Ramos (cell line): Measurements from ENCODE around the gene HOXD11.

Experiments used
- in situ Hi-C: fragments of 300-500 bp; cut with MboI; formaldehyde crosslinking; loops from one replicate; pipeline ENCODE4 v1.14.3; 2022; ENCODE audit warnings: low sequenced_read_pairs; ENCODE audit not compliant: unreplicated experiment

The HOXD11 gene

DNA sequence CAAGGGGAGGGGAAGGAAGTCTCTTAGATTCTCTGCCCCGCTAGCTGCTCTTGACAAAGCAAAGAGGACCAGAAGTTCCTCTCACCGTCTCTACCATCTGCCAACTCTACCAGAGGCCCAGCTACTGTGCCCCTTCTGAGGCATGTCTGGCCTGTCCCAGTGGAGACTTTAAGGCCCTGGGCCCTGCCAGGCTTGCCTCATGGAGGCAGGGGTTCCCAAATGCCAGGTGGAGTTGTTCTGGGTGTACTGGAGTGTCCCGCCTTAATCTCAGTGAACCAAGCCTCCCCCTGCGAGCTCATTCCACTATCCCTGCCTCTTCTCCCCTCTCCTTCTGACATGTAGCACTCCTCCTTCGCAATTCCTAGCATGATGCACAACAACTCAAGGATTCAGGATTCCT, 5.2 kb upstream of the HOXD11 start:
- in situ Hi-C loops = loop anchor here (25.0 kb wide), 1 partner anchor 740 kb away; no protein-coding TSS in a partner anchor

- in situ Hi-C loops = loop anchor here (25.0 kb wide), 1 partner anchor 740 kb away; no protein-coding TSS in a partner anchor
These were observed 4.7 kb upstream of the HOXD11 start for GRCh38 chr2:176102309-176102866.

- in situ Hi-C loops = loop anchor here (25.0 kb wide), 1 partner anchor 741 kb away; no protein-coding TSS in a partner anchor
These were observed 3.9 kb upstream of the HOXD11 start for GRCh38 chr2:176103194-176103593.

DNA sequence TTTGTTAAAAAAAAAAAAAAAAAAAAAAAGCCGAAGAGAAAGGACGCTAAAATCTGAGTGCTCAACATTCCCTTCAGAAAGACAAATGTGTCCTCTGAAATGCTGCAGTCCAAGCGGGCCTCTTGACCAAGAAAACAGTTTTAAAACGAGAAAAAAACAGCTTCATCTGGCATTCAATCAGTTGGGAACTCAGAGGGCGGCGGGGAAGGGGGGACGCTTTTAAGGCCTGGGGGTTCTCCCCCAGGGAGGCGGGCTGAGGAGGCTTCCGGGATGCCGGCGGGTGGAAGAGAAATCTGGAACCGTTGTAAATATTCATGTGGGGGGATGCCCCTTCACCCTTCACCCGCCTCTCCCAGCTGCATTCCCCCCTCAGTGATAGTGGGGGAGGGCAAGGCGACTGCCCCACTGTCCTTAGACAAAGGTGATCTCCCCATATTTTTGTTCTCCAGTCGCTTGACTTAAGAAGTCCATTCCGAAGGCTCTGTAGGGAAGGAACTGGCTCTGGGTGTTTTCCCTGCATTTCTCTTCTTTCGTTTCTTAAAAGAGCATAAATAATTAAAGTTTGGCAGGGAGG, 3.3 kb upstream of the HOXD11 start:
- in situ Hi-C loops = loop anchor here (25.0 kb wide), 1 partner anchor 742 kb away; no protein-coding TSS in a partner anchor

GRCh38 chr2:176104316-176105077, 2.6 kb upstream of the HOXD11 start:
- in situ Hi-C loops = loop anchor here (25.0 kb wide), 1 partner anchor 742 kb away; no protein-coding TSS in a partner anchor

DNA sequence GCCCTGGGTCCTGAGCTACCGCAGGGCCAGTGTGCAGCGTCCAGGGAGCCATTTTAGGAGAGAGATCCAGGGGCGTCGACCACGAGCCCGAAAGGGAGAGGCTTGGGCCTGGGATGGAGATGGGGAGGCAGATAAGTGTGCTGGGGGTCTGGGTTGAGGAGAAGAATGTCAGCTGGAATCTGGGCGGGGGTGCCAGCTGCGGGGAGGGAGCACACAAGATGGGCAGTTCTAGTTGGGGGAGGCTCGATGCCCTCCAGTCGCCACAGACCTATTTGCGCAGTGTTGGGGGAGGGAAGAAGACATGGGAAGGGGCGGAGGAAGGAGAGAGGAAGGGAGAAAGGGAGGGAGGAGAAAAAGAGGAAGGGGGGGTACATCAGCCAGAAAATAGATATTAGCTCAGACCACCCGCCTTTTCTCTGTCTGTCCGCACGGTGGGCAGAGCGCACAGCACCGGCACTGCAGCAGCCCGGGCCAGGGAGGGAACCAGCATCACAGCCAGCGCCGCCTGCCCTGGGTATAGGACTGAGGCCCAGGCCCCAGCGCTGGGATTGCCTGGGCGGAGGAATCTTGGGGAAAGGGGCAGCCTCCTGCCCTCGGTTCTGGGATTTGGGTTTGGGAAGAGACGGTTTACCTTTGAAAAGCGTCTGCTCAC, 1.9 kb upstream of the HOXD11 start:
- in situ Hi-C loops = loop anchor here (25.0 kb wide), 1 partner anchor 743 kb away; no protein-coding TSS in a partner anchor

DNA sequence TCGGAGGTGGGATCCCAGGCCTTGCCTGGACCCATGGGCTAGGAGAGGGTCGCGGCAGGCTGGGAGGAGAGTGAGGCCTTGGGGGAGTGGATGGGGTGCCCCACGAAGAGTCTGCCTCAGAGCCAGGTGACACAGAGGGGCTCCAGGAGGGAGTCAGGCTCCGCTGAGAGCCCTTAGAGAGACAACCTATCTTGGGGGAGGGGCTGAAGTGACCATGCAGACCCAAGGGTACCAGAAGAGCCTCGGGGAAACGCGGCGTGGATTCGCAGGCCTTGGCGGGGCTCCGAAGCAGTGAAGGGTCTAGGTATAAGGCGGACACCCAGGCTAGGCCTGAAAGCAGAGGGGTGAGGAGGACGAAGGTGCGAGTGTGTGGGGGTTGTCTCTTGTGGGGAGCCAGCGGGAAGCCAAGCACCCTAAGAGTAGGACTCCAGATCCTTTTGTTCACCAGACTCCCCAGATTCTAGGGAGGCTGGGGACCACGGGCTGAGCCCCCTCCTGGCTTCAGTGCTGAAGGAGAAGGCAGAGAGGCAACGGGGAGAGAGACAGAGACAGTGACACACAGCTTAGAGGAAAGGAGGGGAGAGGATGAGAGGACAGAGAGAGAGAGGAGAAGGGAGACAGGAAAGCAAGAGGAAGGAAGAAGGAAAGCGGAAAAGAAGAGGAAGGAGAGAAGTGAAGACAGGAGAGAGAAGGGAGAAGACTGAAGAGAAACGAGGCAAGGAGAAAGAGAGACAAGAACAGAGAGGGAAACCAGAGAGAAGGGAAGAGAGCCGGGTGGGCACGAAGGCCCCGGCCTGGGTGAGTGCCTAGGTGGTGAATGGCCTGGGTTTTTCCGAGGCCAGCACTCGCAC, 1.1 kb upstream of the HOXD11 start:
- in situ Hi-C loops = loop anchor here (25.0 kb wide), 1 partner anchor 744 kb away; no protein-coding TSS in a partner anchor

DNA sequence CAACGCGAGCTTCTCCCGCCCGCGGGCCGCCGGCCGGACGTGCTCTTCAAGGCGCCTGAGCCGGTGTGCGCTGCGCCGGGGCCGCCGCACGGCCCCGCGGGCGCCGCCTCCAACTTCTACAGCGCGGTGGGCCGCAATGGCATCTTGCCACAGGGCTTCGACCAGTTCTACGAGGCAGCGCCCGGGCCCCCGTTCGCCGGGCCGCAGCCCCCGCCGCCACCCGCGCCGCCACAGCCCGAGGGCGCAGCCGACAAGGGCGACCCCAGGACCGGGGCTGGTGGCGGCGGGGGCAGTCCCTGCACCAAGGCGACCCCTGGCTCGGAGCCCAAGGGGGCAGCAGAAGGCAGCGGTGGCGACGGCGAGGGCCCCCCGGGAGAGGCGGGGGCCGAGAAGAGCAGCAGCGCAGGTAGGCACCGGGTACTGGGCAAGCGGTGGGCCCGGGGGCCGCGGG, 676 bp downstream of the HOXD11 start:
- in situ Hi-C loops = loop anchor here (25.0 kb wide), 1 partner anchor 745 kb away; no protein-coding TSS in a partner anchor

- in situ Hi-C loops = loop anchor here (25.0 kb wide), 1 partner anchor 747 kb away; no protein-coding TSS in a partner anchor
These were observed 2.3 kb downstream of the HOXD11 start for GRCh38 chr2:176109192-176109901.

- in situ Hi-C loops = loop anchor here (25.0 kb wide), 1 partner anchor 748 kb away; no protein-coding TSS in a partner anchor
These were observed 2.9 kb downstream of the HOXD11 start for GRCh38 chr2:176109946-176110345.

DNA sequence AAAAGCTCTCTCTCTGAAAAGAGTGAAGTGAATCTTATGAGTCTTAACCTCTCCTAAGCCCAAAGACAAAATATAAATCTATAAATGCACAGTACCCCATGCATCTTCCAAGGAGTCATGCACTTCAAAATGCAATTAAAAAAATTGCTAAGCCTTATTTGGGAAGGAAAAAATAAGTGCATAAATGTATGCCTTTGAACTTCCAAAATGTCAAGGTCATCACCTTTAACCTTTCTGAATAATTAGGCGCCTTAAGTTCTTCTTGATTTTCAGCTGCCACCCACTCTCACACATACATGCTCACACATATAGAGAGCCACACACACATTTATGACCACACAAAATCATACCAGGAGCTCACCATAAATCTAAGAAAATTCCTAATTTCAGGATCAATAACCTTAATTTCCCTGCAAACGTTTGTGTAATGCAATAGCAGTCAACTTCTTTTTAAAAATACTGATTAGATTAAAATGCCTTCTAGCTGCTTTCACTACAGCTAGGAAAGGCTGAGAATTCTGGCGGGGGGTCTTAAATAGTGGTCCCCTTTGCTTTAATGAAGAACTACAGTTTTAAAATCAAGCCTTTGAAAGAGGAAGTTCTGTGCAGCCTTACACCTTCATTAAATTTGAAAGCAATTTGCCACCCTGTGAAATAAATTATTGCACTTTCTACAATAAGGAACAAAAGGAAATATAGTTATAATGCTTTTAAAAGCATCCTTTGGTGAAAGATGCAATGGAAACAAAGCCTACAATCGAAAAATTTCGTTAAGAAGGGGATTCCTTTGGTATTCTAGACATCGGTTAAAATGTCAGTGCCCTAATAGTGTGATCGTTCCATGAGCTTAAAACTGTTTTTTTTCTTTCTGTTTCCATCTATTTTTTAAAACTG, 3.6 kb downstream of the HOXD11 start:
- in situ Hi-C loops = loop anchor here (25.0 kb wide), 1 partner anchor 748 kb away; no protein-coding TSS in a partner anchor

- in situ Hi-C loops = loop anchor here (25.0 kb wide), 1 partner anchor 749 kb away; no protein-coding TSS in a partner anchor
These were observed 4.2 kb downstream of the HOXD11 start for GRCh38 chr2:176111309-176111663.

DNA sequence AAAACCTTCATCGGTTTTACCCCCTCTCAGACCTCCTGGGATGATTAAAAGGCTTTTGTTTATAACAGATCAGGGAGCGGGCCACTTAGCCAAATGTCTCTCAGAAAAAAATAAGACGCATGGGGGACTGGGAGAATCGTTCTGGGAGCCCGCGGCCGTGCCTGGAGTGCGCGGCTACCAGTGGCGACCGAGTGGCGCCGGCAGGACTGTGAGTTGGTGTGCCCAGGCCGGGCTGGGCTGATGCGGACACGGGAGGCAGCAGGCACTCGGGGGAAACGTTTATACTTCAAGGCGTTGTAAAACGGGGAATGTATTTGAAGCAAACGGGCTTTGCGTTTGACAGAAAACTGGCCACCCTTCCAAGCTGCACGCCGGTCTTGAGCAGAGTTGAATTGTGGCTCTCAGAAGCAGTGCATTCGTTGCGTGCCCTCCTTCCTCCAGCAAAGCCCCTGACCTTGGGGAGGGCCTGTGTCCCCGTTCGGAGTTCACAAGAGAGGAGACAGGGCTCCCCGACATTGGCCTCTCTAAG, 4.8 kb downstream of the HOXD11 start:
- in situ Hi-C loops = loop anchor here (25.0 kb wide), 1 partner anchor 750 kb away; no protein-coding TSS in a partner anchor

- in situ Hi-C loops = loop anchor here (25.0 kb wide), 1 partner anchor 750 kb away; no protein-coding TSS in a partner anchor
These were observed 5.6 kb downstream of the HOXD11 start for GRCh38 chr2:176112375-176113302.

DNA sequence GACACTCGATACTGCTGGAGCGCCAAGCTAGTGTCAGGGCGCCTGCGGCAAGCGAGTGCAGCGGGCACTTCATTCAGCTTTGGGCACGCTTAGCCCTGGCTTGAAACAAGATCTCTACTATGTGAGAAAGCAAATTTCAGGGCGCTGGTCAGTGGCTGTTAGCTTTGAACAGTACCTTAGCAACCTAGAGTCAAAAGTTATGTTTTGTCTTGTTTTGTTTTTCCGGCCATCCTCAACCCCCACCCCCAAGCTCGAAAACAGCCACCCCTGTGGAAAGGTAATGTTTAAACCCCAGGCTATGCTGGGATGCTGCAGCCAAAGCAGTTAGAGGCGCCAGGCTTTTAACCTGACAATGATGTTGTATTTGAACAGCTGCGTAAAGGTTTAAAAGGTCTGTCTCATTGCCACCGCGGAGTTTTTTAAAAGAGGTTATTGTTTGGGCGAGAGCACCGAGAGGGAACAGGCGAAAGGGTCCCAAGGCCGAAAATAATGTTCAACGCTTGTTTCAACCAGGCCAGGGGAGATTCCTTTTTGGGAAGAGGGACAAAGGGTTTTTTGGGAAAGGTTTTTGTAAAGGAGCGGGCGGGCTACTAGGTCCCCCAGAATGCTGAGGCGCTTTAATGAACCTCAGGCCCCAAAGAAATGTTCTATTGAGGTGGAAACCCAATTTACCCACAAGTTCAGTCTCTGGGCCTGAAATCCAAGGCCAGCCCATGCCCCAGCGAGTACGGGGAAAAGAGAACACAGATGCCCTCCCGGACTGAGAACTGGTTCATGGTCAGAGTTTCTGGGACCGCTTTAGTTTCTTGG, 7.2 kb downstream of the HOXD11 start:
- in situ Hi-C loops = loop anchor here (25.0 kb wide), 1 partner anchor 752 kb away; no protein-coding TSS in a partner anchor
